ENCODE measurements around the gene CETP. TPM values are rescaled to one million over a fixed set of nuclear protein-coding genes. Genes with fewer than 3 reads are reported as not detected.

The CETP gene
- total and polyA plus RNA-seq, 9 of the 15 experiments (the other 6 are each of a cell fraction or from before 2014, with no cell fraction given), result 0.07 to 0.11 TPM; not detected in 7

GRCh38 chr16:56944954-56945839 is 16.6 kb upstream of the CETP start (continued):
- peak; percentile 89 for TF ChIP-seq THRB (CRISPR knock-in tag; conservative IDR thresholded peaks at IDR 0.05)
- TF ChIP-seq PRDM10 (IDR thresholded peaks at IDR 0.05; ENCODE audit: partially characterized antibody), result no peak
- peak; percentile 66; the same call in 1 of the 2 replicates for TF ChIP-seq ILF3 (IDR thresholded peaks at IDR 0.05; ENCODE audit: borderline replicate concordance)
- no peak for TF ChIP-seq ZNF280B (CRISPR knock-in tag; IDR thresholded peaks at IDR 0.05)
- TF ChIP-seq E2F8 (IDR thresholded peaks at IDR 0.05; ENCODE audit: low read depth, partially characterized antibody), result peak; percentile 36
- no peak for TF ChIP-seq SP2 (IDR thresholded peaks at IDR 0.05; ENCODE audit: extremely low read depth, low read depth, low read length, poor library complexity, severe bottlenecking)
- TF ChIP-seq SRF (CRISPR knock-in tag; IDR thresholded peaks at IDR 0.05), result peak in 1 of 2 experiments; percentile 22; a peak in 1 of 4 replicates
- TF ChIP-seq NFIC (IDR thresholded peaks at IDR 0.05), result peak; percentile 53
- TF ChIP-seq ADNP (tag; IDR thresholded peaks at IDR 0.05), result no peak
- TF ChIP-seq ZBTB17 (CRISPR knock-in tag; IDR thresholded peaks at IDR 0.05), result 0 out of 2 replicates have a peak, but pooled peaks have one; percentile 8
- no peak for TF ChIP-seq FOXP1 (CRISPR knock-in tag; IDR thresholded peaks at IDR 0.05)

Data from K562 (cell line).